Measurements from ENCODE around the gene CDH13. TPM values are rescaled to one million over a fixed set of nuclear protein-coding genes. Genes with fewer than 3 reads are reported as not detected.

CDH13 gene
- total and polyA plus RNA-seq, 2 donors (not counting 3 experiments of a cell fraction or from before 2014, with no cell fraction given): 96.6 to 124 TPM

GRCh38 chr16:82936941-82937551 lies 310.3 kb downstream of the CDH13 start:
- intact Hi-C loops (cut with micrococcal nuclease): loop anchor here (1.0 to 2.0 kb wide), 12 partner anchors 8 to 407 kb away; no protein-coding TSS in a partner anchor
- peak overlapping the region; percentile 78 for H3K4me2 ChIP-seq (ENCODE audit: insufficient read depth, low read length)
- DNase-seq (ENCODE audit: low read depth, low spot score): peak; percentile 98

More at GRCh38 chr16:82936941-82937551, 310.3 kb downstream of the CDH13 start:
- H4K20me1 ChIP-seq (replicated peaks; ENCODE audit: control insufficient read depth, extremely low read depth, insufficient read depth, low read length): no peaks in the 10 kb centered on the region
- TF ChIP-seq FOS (IDR thresholded peaks at IDR 0.05; ENCODE audit: borderline replicate concordance, insufficient read depth, low read length) (peak; percentile 87), POLR2A (IDR thresholded peaks at IDR 0.05; ENCODE audit: low read depth, low read length) (peak; percentile 59), CTCF (IDR thresholded peaks at IDR 0.05; ENCODE audit: extremely low read depth in 1 of 2, insufficient read depth in 1 of 2, low read depth in 1 of 2, low read length in 2 of 2) (no peak), JUN (IDR thresholded peaks at IDR 0.05; ENCODE audit: borderline replicate concordance, insufficient read depth, insufficient read length, low read depth) (peak; percentile 94), GATA2 (IDR thresholded peaks at IDR 0.05; ENCODE audit: insufficient read depth, insufficient read length, low read depth, low read length) (peak; percentile 87), EZH2 (IDR thresholded peaks at IDR 0.05; ENCODE audit: borderline replicate concordance, low read depth, low read length, severe bottlenecking) (no peak), POLR2AphosphoS5 (IDR thresholded peaks at IDR 0.05; ENCODE audit: insufficient read depth, low read depth, low read length) (peak; percentile 83), MYC (IDR thresholded peaks at IDR 0.05; ENCODE audit: low read depth, low read length) (no peak)
- TF ChIP-seq, protein P1, sequence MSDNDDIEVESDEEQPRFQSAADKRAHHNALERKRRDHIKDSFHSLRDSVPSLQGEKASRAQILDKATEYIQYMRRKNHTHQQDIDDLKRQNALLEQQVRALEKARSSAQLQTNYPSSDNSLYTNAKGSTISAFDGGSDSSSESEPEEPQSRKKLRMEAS (IDR thresholded peaks at IDR 0.05; ENCODE audit: insufficient read depth, insufficient read length): no peak
- H2AFZ ChIP-seq (ENCODE audit: low read depth, low read length): no peak overlapping the region
- CTCF ChIA-PET: interaction anchor here (0.6 to 2.4 kb wide), 16 partner anchors 10 to 1983 kb away, joined by 3 to 13 read pairs (median 4); partner anchors contain the start of gene CDH13
- H3K27ac ChIP-seq (ENCODE audit: insufficient read depth, low read depth, low read length): peak overlapping the region; percentile 90
- BruUV-seq (replicated peaks): no TSS peak
- FAIRE-seq: peak; percentile 97
- POLR2A ChIA-PET: interaction anchor here (1.0 to 1.1 kb wide), 2 partner anchors 43 to 181 kb away, joined by 3 read pairs; no protein-coding TSS in a partner anchor
- H3K79me2 ChIP-seq (ENCODE audit: control insufficient read depth, insufficient read depth, low read length): no peaks in the 10 kb centered on the region
- no peaks in the 10 kb centered on the region for H3K36me3 ChIP-seq (ENCODE audit: control insufficient read depth in 2 of 2, extremely low read depth in 1 of 2, insufficient read depth in 2 of 2, low read length in 2 of 2)
- no peaks in the 10 kb centered on the region for H3K9me3 ChIP-seq (replicated peaks; ENCODE audit: control insufficient read depth, insufficient read depth, low read length)
- no peaks in the 10 kb centered on the region for H3K9me1 ChIP-seq (replicated peaks; ENCODE audit: control insufficient read depth, extremely low read depth, insufficient read depth, low read length)
- no peak overlapping the region for H3K4me3 ChIP-seq (replicated peaks in 1 of 3; ENCODE audit: insufficient read depth in 1 of 3, low read depth in 1 of 3, low read length in 3 of 3)
- peak overlapping the region; percentile 76 for H3K9ac ChIP-seq (replicated peaks; ENCODE audit: extremely low read depth, insufficient read depth, low read length)
- H3K4me1 ChIP-seq (ENCODE audit: control insufficient read depth, extremely low read depth, insufficient read depth, low read length): peaks cover 27% of the 10 kb centered on the region
- H3K27me3 ChIP-seq (ENCODE audit: control insufficient read depth in 2 of 2, insufficient read depth in 2 of 2, low read length in 2 of 2): no peaks in the 10 kb centered on the region
- dilution Hi-C loops (cut with MboI; ENCODE audit: extremely low pct_ligation_motif_present, low sequenced_read_pairs): no loop called here

All from endothelial cell of umbilical vein (primary cell).